ENCODE measurements around the gene KCNA10. TPM values are rescaled to one million over a fixed set of nuclear protein-coding genes. Genes with fewer than 3 reads are reported as not detected.
"Not testable (repeated sequence)": the region's sequence is repeated elsewhere in the genome, so short reads cannot be mapped to it uniquely, and the experiment has no call there.

Gene KCNA10
- total RNA-seq, 1 experiment from 2014 or later = not detected

DNA sequence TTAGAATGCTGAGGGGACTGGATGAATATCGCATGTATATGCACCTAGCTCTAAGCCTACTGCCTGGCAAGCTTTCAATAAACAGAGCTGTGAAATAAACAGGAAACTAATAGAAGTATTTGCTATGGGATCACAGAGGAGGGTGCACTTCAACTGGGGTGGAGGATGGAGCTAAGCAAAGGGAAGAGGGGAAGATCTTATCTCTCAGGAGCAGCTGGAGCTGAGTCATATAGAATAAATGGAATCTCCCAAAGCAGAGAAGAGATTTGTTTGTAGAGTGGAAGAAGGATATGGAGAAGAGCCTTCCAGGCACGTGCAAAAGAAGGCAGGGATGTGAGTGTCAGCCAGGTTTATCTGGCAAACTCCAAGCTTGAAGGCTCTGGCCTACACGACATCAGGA lies 17.0 kb upstream of the KCNA10 start:
- DNase-seq (ENCODE audit: low read depth) = no peak

DNA sequence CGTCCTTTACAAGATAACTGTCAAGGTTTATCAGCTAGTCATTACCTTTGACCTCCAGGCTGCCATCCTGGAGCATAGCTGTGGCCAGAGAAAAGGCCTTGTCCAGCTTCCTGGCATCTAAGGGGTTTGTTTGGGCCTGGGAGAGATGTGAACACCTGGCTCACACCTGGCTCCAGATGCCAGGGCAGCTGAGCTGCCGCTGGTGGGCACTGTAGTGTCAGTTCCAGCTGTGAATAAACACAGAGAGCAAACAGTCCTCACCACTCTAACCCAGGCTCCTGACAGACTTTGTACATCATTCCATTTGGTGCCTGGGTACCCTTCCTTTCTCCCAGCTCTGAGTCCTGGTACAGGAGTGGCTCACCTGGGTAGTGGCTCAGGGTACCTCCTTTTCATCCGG lies 14.3 kb upstream of the KCNA10 start:
- DNase-seq (ENCODE audit: low read depth) = no peak

DNA sequence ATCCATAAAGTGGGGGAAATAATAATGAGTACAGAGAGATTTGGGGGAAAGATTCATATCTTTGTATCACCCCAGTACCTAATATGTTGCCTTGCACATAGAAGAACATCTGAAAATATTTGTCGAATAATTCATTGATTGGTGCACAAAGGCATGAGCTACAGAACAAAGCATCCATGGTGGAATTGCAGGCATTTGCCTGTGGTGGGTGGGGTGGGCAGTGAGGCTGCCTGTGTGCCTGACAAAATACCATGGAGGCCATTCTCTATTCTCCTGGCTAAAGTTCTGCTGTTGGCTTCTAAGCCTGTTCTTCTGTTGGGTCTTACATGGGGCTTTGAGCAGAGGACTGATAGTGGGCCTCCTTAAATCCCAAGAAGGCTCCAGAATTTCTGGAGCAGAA lies 10.0 kb upstream of the KCNA10 start:
- no peak for DNase-seq (ENCODE audit: low read depth)

DNA sequence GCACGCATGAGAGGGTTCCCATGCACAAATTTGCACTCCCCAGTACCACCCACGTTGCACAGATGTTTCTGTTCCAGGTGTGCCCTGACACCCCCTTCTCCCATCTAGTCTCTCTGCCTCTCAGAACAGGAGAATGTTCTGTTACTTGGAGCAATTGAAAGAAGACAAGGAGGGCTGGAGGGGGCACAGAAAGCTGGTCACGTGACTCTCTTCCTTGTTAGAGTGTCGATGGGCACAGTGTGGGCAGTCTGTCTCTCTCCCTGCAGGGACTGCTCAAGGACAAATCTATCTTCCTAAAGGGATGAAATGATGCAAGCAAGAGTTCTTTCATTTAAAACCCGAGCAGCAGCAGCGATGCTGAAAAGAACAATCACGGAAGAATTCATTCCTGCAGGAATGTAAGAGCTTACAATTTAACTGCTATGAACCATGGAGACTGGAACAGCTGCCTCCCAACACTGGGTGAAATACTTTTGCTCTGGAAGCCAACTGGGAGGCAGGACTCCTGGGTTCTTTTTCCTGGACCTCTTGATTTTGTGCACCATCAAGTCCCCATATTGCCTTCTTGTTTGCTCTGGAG lies 7.3 kb upstream of the KCNA10 start:
- no peak for DNase-seq (ENCODE audit: low read depth)

DNA sequence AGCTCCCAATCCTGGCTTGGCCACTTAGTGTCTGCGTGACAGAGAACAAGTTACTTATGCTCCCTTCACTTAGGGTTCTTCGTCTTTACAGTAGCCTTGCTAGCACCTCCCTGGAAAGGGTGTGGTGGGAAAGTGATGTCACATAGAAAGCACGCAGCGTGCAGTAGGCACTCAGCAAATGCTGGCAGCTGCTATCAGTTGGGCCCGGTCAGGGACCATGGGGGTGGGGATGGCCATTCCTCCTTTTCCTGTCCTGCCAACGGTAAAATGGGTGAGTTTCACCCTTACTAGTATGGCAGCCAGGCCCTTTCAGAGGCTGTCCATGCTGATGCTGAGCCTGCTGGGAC lies 6.2 kb upstream of the KCNA10 start:
- DNase-seq (ENCODE audit: low read depth) = peak; percentile 50

DNA sequence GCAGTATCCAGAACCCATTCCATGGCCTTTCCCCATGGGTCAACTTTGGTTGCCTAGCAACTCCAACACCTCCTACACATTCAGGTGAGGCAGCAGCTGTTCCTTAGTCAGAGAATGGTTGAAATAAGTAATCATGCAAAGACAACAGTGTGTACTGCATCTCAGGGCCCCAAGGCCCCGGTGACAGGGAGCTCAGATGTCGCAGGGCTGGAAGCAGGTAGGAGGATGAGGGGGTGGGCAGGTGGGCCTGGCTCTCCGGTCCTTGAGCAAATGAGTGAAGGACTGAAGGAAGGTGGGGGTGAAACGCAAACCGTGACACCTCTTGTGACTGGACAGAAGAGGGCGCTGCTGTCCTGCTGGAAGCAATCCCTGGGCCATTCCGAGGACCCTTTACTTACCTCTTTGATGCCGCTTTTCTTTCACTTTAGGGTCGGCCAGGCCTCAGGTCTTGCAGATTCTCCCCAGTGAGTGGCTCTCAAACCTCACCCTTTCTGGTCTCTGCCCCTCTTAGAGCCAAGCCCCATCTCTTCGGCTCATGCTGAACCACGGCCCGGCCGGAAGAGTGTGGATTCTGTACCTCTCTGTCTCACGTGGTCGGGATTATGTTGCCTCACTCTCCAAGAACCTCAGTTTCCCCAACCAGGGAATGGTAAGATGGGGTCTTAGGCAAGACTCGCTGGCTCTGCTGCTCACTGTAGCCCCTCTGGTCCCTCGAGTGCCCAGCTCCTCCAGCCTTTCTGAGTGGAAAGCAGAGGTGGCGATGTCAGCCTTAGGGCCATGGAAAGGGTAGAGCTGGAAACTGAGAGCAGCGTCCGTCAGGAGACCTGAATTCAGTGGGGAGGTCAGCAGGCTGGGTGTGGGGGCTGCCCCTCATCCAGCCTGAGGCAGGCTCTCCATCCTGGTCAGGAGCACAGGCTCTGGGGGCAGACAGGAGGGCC lies 5.6 kb upstream of the KCNA10 start:
- DNase-seq (ENCODE audit: low read depth) = peak; percentile 52

DNA sequence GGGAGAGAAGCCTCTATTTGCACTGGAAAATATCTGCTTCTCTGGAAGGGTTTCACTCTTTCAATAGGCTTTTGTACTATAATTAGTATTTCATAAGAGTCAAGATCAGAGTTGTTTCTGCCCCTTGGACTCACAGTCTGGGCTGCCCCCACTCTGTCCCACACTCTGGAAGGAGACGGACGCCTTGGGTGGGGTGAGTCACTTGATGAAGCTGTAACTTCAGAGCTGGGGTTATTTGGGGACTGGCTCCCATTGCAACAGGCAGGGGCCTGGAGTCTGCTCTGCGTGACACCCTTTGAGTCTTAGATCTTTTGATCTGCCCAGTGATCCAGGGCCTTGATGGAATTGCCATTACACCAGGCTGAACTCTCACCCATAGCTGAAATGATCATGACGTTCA lies 4.0 kb upstream of the KCNA10 start:
- no peak for DNase-seq (ENCODE audit: low read depth)

DNA sequence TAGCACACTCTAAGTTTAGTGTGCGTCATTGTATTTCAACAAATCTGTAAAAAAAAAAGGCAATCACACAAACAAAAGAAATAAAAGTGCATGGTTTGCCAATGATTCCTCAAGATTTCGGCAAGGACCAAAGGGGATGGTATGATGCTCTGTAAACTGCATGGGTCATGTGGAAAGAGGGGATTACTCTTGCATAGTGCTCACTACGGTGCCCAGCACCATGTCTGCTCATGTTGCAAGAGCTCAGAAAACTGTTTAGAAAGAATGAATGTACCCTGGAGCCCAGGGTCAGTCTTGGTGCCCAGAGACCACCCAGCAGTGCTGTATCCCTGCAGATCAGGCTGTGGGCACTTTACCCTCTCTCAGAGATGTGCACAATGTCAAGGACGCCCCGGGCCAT lies 3.6 kb upstream of the KCNA10 start:
- DNase-seq (ENCODE audit: low read depth) = no peak

DNA sequence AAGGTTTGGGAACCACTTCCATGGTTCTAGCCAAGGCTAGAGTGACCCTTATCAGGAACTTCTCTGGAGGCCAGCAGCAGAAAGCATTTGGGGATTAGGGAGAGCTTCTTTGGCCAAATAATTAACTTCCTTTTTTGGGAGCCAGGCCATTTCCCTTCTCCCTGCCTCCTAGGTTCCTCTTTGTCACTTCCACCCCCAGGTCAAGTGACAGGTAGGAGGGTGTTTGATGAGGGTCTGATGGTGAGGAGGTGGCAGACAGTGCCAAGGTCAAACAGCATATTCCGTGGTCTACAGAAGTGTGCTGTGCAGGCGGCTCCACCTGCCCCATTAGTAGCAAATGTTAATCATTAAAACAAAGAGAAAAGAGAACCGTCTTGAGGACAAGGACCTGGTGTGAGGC lies 1.9 kb upstream of the KCNA10 start:
- DNase-seq (ENCODE audit: low read depth) = no peak

DNA sequence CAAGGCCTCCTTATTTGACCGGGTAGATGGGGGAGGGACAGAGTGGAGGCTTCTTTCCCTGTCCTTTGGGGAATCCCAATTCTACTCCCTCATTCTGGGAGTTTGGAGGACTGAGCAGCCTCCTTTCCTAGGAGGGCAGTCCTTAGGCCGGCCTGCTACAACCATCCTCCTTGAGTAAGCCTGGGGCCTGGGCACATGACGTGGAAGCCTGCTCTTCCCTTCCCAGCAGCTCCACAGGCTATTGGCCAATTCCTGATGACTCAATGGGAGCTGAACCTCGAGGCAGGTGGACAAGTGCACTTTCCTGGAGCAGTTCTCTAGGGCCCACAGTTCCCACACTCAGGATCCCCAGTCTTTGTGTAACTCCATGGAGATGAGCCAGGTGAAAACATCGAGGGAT lies 3.1 kb downstream of the KCNA10 start:
- peak; percentile 37 for DNase-seq (ENCODE audit: low read depth)

DNA sequence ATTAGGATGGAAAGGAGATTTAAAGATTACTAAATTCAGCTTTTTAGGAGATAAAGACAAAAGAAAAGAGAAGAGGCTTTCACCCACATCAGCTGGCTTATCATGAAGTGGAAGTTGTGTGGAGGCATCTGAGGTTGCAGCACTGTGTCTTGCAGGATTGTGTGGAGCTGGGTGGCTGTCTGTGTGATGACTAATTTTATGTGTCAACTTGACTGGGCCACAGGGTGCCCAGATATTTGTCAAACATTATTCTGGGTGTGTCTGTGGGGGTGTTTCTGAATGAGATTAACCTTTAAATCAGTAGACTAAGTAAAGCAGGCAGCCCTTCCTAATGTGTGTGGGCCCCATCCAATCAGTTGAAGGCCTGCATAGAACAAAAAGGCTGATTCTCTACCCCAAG lies 3.9 kb downstream of the KCNA10 start:
- DNase-seq (ENCODE audit: low read depth) = no peak

DNA sequence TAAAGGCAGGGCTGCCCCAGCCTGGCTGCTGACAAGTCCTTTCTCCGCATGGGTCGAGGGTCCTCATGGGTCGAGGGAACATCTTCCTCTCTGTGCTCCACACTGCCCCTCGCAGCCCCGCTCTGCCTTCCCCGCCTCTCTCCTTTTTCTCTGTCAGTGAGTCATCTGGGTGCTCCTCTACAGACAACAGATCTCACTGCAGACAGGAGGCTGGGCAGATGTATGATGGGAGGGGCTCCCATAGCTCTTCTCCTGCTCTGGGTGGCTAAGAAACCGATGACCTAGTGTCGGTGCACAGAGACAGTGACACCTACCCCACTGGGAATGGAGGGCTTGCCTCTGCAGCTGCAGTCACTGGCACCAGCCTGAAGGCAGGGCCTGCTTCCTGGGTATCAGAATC lies 5.5 kb downstream of the KCNA10 start:
- DNase-seq (ENCODE audit: low read depth) = peak; percentile 54

DNA sequence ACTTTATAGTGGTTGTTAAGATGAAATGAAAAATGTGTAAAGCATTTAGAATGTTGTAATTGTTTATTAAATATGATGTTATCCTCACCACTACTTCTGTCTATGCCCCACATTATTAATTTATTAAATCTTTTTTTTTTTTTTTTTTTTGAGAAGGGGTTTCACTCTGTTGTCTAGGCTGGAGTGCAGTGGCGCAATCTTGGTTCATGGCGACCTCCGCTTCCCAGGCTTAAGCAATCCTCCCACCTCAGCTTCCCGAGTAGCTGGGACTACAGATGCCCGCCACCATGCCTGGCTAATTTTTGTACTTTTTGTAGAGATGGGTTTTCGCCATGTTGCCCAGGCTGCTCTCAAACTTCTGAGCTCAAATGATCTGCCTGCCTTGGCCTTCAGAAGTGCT lies 7.5 kb downstream of the KCNA10 start:
- DNase-seq (ENCODE audit: low read depth) = no peak

DNA sequence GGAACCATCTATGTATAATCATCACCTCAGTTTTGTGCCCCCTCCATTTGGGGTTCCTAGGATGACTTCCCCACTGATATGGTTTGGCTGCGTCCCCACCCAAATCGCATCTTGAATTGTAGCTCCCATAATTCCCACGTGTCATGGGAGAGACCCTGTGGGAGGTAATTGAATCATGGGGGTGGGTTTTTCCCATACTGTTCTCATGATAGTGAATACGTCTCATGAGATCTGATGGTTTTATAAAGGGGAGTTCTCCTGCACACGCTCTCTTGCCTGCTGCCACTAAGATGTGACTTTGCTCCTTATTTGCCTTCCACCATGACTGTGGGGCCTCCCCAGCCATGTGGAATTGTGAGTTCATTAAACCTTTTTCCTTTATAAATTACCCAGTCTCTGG lies 8.1 kb downstream of the KCNA10 start:
- DNase-seq (ENCODE audit: low read depth) = not testable (repeated sequence)

DNA sequence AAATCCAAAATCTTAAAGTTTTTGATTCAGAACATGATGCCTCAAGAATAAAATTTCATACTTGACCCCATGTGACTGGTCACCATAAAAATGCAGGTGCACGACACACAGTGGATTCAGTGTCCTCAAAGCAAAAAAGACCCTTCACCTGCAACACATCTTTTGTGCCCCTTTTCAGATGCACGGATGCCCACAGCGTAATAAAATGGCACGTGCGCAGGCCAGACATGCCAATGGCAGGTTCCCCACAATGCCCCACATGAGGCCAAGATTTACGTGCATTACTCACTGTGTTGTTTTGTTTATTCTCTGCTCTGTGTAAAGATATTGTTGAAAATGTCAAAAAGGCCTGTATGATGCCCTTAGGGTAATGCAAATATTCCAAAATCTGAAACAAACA lies 9.3 kb downstream of the KCNA10 start:
- no peak for DNase-seq (ENCODE audit: low read depth)

DNA sequence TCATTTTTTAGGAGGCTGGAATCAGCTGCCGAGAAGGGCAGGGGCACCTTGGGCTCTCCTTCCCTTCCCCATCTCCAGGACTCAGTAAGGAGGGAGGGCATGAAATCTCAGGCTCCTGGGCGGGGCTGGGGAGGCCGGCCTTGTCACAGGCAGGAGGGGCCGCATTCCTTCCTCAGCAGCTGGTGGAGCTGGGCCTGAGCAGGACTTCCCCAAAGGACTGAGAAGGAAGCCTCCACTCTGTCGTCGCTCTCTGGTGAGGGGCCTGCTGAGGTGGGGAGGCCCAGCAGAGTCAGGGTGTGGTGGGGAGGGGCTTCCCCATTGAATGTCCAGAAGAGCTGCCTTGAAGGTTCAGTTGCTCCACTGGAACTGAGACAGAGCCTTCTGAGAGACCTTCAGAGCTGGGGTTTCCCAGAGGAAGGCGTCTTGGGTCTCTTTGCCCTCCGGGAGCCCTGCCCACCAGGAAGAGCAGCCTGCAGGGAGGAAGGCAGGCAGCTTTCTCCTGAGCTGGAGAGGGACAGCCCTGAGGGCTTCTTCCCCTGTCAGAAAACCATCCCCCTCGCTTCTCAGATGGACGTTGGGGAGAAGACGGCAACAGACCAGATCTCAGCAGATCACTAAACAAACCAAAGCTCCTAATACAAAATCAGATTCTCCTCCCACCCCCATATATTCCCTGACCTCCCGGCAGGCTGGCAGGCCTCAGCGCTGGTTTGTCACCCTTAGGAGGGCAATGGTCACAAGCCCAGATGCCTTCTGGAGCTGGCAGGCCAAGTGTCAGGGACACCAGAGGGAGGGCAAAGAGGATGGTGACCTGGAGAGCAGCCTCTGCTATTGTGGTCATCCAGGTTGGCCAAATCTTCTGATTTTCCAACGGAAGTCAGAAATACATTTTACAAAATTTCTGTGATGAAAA lies 10.7 kb downstream of the KCNA10 start:
- peak; percentile 17 for DNase-seq (ENCODE audit: low read depth)

DNA sequence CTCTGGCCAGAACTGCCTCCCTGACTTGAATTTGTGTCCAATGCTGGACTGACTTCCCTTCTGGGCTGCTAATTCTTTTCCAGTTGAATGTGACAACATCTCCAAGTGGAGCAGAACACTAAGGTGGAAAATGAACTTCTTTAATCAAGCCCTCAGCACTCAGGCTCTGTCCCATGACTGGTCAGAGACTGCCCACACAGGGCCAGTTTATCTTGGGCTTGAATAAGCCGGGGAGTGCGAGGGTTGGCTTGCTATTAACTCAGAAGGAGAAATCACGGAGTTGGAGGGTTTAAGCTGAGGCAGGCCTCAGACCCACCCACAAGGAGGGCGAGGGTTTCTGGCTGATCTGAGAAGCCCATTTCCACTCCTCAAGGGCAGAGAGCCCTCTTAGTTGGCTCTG lies 12.4 kb downstream of the KCNA10 start:
- no peak for DNase-seq (ENCODE audit: low read depth)

DNA sequence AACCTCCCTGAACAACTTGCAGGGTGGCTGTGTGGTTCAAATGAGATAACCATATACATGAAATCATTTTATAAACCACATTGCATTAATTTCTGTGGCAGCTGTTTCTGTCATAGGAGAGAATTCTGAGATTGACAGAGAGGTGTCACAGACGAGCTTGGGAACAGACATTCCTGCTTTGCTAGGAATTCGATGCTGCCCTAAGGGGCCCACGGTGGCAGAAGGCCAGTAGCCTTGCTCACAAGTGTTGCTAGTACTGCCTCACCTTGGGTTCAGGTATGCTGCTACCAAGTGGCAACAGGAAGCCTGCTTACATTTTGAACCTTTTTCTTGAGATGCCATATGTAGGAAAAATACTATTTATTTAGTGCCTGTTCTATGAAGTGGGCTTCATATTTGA lies 13.4 kb downstream of the KCNA10 start:
- DNase-seq (ENCODE audit: low read depth) = no peak

DNA sequence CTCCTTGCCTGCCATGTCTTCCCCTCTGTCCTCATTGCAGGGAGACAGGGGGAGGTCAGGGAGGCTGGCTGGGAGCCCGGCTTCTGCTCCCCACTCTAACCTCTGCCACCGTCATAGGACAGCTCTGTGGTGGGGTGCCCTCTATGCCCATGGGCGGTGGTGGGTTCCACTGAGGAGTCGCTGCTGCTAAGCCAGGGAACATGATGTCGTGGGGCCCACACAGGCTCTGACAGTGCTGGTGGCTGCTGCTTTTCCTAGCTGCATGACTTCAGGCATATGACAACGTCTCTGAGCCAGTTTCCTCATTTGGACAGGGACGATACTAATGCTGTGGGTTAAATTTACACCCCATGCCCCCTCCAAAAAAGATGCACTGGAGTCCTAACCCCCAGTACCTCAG lies 14.7 kb downstream of the KCNA10 start:
- no peak for DNase-seq (ENCODE audit: low read depth)

DNA sequence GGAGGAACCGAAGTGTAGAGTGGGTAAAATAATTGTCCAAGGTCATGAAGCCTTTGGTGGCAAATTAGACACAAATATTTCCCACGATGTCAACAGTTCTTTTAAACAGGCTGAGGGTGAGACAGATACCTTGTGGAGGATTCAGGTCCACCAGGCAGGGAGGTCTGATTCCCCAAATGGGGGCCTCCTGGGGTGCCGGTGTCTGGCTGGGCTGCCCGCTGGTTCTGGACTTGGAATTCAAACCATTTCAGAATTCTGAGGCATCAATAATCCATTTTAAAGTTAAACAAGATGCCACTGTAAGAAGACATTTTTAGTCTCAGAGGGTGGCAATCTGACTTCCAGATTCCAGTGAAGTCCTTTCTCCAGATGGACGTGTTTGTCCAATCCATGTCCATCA lies 15.5 kb downstream of the KCNA10 start:
- DNase-seq (ENCODE audit: low read depth) = no peak

DNA sequence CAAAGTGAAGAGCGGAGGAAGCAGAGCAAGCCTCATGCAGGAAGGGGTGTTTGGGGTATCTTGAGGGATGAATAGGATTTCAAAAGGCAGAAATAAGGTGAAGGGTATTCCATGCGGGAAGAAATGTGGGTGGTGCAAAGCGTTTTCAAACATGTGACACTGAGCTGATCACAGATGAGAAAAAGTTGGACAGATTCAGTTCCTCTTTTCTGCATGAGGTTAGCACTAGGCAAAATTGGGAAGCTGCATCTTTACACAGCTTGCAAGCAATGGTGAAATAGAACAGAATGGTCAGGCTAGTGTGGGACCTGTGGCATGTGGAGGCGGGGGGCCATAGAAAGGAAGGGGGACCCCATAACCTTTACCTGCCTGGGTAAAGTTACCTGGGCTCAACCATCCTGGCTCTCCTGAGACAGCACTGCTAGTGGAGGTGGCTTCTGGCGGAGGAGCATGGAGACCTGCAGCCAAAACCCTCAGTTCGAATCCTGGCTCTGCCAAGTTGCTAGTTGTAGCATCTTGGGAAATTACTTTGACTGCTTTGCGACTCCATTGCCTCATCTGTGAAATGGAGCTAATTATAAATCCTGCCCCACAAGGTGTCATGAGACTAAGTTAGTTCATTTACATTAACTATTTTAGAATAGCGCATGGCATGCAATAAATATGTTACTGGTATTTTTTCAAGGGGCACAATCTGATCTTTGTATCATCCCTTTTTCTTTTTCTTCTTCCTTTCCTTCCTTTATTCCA lies 16.4 kb downstream of the KCNA10 start:
- DNase-seq (ENCODE audit: low read depth) = no peak

Measured in HT1080 (cell line).